GM12892 (cell line): Measurements from ENCODE around the gene PHLPP1.

Experiments
- POLR2A ChIP-seq: IDR thresholded peaks from 2 replicates; pipeline ENCODE4 v1.6.1; 2011; ENCODE audit warnings: low read depth, low read length, control low read depth
- POLR2AphosphoS5 ChIP-seq: IDR thresholded peaks from 2 replicates; pipeline ENCODE4 v1.6.1; 2011; ENCODE audit warnings: low read depth, low read length, control low read depth

GRCh38 chr18:62937065-62937464 lies 221.7 kb downstream of the PHLPP1 start:
- TF ChIP-seq POLR2AphosphoS5 (no peak), POLR2A (no peak)
